ENCODE results near the gene GRAMD1B. TPM values are rescaled to one million over a fixed set of nuclear protein-coding genes. Genes with fewer than 3 reads are reported as not detected.
"Not testable (repeated sequence)": the region's sequence is repeated elsewhere in the genome, so short reads cannot be mapped to it uniquely, and the experiment has no call there.

The GRAMD1B gene
- total RNA-seq, 1 donor from 2014 or later: 15.0 TPM

DNA sequence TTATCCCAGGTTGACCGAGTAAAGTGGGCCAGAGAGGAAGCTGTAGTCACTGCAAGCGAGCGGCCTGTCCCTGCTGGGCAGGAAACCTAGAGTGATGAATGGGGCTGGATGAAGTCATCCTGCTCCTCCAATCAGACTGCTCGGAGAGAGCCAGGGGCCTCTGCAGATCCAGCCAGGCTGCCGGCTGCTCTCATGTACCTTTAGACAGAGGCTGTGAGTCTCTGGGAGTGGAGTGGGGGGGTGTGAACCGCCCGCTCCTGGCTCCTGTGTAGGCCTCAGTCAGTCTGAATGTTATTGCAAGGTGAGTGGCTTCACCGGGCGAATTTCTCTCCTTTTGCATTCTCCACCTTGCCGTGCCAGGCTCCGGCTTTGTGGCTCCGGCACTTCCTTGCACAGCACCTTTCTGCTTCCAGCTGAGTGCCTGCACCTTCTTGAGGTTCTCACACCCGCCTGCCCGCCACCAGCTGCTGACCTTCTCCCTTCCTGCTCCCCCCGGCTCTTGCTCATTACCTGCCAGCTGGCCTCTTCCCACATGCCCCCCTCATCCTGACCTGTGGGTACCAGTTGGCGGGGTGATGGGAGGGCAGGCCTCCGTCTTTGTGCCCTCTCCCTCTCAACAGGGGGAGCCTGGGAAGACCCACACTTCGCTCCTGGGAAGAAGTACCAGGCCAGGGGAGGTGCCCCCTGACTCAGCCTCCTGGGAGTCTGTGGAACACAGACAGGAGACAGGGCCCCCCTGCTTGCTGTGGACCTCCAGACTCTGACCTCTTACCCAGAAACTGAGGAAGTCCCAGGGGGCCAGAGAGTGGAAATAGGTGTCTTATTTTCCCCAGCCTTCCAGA lies 79.9 kb downstream of the GRAMD1B start:
- H3K4me1 Mint-ChIP-seq: peaks cover 10% of the 10 kb centered on the region
- ATAC-seq (ENCODE audit: low read depth) (no peak), DNase-seq (no peak)
- intact Hi-C loops (cut with micrococcal nuclease): no loop called here
- no peaks in the 10 kb centered on the region for H3K36me3 Mint-ChIP-seq (ENCODE audit: low read depth)
- ChIA-PET POLR2A (no interaction called here), CTCF (interaction anchor here (1.0 to 3.3 kb wide), 8 partner anchors 10 to 100 kb away, joined by 3 to 17 read pairs (median 4); no protein-coding TSS in a partner anchor)
- no peak overlapping the region for H3K4me3 Mint-ChIP-seq
- H3K27me3 Mint-ChIP-seq: no peaks in the 10 kb centered on the region
- TF ChIP-seq, protein P1, sequence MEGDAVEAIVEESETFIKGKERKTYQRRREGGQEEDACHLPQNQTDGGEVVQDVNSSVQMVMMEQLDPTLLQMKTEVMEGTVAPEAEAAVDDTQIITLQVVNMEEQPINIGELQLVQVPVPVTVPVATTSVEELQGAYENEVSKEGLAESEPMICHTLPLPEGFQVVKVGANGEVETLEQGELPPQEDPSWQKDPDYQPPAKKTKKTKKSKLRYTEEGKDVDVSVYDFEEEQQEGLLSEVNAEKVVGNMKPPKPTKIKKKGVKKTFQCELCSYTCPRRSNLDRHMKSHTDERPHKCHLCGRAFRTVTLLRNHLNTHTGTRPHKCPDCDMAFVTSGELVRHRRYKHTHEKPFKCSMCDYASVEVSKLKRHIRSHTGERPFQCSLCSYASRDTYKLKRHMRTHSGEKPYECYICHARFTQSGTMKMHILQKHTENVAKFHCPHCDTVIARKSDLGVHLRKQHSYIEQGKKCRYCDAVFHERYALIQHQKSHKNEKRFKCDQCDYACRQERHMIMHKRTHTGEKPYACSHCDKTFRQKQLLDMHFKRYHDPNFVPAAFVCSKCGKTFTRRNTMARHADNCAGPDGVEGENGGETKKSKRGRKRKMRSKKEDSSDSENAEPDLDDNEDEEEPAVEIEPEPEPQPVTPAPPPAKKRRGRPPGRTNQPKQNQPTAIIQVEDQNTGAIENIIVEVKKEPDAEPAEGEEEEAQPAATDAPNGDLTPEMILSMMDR (IDR thresholded peaks at IDR 0.05): no peak
- no peaks in the 10 kb centered on the region for H3K9me3 Mint-ChIP-seq
- H3K27ac Mint-ChIP-seq: no peak overlapping the region

DNA sequence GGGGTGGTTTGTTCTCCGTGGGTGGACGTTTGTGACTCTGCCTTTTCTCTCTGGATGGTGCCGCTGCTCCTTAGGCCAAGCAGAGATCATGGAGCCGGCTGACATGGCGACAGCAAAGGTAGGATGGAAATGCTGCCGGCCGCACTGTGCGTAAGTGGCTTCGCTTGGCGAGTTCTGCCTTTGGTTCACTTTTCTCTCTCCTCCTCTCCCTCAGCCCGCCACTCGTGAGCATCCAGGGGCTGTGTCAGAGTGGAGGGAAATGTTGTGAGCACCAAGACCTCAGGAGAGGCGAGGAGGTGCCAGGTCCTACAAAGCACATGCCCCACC lies 80.5 kb downstream of the GRAMD1B start:
- intact Hi-C loops (cut with micrococcal nuclease): no loop called here
- no peak overlapping the region for H3K27ac Mint-ChIP-seq
- H3K4me1 Mint-ChIP-seq: peaks cover 9% of the 10 kb centered on the region
- H3K27me3 Mint-ChIP-seq: no peaks in the 10 kb centered on the region
- no peak overlapping the region for H3K4me3 Mint-ChIP-seq
- H3K9me3 Mint-ChIP-seq: no peaks in the 10 kb centered on the region
- TF ChIP-seq, protein P1 (IDR thresholded peaks at IDR 0.05): no peak
- ChIA-PET POLR2A (no interaction called here), CTCF (interaction anchor here (1.2 to 3.3 kb wide), 5 partner anchors 9 to 100 kb away, joined by 3 to 17 read pairs (median 3); no protein-coding TSS in a partner anchor)
- H3K36me3 Mint-ChIP-seq (ENCODE audit: low read depth): no peaks in the 10 kb centered on the region
- ATAC-seq (ENCODE audit: low read depth) (no peak), DNase-seq (no peak)

DNA sequence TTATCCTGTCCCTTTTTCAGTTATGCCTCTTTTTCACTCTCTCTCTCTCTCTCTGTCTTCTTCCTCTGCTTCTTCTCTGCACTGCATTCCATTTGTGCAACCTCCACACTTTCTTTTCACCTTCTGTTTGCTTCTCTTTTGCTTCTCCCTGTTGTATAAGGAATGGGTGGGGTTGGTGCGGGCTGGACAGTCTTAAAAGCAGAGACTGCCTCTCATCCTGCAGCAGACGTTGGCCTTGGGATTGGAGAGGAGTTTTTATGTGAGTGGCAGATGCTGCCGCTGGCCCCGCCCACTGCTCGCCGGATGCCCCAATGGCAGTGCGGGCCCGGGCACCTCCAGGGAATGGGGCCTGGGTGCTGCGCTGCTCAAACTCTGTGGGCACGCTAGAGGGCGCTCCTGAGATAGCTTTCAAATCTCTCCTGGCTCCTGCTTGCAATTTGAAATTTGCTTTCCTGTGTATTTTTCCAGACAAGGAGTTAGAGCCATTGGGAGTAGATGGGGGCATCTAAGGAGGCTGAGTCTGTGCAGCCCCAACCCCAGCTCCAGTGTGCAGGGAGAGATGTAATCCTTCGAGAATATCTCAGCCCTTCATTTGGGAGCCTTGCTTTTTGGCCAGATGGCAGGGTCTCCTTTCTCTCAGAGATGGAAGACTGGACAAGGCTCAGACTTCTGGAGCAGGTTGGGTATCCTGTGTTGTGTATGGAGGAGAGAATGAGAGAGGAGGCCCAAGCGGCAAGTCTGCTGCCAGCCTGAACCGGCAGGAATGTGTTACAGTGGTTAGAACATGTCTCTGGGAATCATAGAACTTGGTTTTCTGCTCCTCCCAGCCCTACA lies 81.2 kb downstream of the GRAMD1B start:
- Mint-ChIP-seq H3K4me1 (peaks cover 6% of the 10 kb centered on the region), H3K27me3 (no peaks in the 10 kb centered on the region), H3K27ac (no peak overlapping the region), H3K4me3 (no peak overlapping the region), H3K9me3 (no peaks in the 10 kb centered on the region), H3K36me3 (ENCODE audit: low read depth) (no peaks in the 10 kb centered on the region)
- TF ChIP-seq, protein P1 (IDR thresholded peaks at IDR 0.05): peak; percentile 39
- ChIA-PET POLR2A (interaction anchor here (0.7 kb wide), 1 partner anchor 30 kb away, joined by 5 read pairs; no protein-coding TSS in a partner anchor), CTCF (interaction anchor here (0.5 to 3.3 kb wide), 8 partner anchors 8 to 197 kb away, joined by 3 to 17 read pairs (median 3); no protein-coding TSS in a partner anchor)
- ATAC-seq (ENCODE audit: low read depth) (peak; percentile 99), DNase-seq (peak; percentile 52)
- intact Hi-C loops (cut with micrococcal nuclease): loop anchor here (1.0 kb wide), 2 partner anchors 44 to 66 kb away; no protein-coding TSS in a partner anchor

DNA sequence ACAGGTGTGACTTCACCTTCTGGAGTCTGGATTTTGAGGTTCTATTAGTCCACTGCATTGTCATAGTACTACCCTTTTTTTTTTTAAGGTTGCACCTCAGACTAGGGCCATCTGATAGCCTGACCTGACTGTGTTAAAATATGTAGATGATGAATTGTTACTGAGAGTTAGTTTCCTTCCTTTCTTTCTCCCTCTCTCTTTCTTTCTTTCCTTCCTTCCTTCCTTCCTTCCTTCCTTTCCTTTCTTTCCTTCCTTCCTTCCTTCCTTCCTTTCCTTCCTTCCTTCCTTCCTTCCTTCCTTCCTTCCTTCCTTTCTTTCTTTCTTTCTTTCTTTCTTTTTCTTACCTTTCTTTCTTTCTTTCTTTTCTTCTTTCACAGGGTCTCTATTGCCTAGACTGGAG lies 83.2 kb downstream of the GRAMD1B start:
- not testable (repeated sequence) for H3K4me3 Mint-ChIP-seq

DNA sequence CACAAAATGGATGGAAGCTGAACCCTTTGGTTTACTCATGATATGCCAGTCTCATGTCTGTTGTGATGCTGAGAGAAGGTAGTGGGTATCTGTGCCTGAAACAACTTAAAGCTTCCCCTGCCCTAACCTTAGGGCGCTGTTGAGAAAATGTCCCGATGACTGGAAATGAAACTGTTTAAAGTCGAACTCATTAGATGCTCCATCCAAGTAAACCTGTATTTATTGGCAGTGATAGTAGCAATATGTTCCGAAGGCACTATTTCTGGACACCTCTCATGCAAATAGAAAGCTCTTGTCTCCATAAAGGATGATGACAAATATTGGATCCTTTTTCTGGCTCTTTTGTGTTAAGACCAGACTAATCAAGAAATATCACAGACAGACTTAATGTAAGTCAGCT lies 86.2 kb downstream of the GRAMD1B start:
- Mint-ChIP-seq H3K4me1 (peaks cover 27% of the 10 kb centered on the region), H3K9me3 (peaks cover 3% of the 10 kb centered on the region), H3K4me3 (no peak overlapping the region), H3K27me3 (no peaks in the 10 kb centered on the region), H3K36me3 (ENCODE audit: low read depth) (no peaks in the 10 kb centered on the region), H3K27ac (no peak overlapping the region)
- ChIA-PET POLR2A (no interaction called here), CTCF (interaction anchor here (0.7 to 2.0 kb wide), 3 partner anchors 12 to 109 kb away, joined by 3 to 5 read pairs (median 5); no protein-coding TSS in a partner anchor)
- ATAC-seq (ENCODE audit: low read depth): no peak
- TF ChIP-seq, protein P1 (IDR thresholded peaks at IDR 0.05): no peak
- DNase-seq: no peak
- intact Hi-C loops (cut with micrococcal nuclease): loop anchor here (5.0 kb wide), 1 partner anchor 34 kb away; no protein-coding TSS in a partner anchor

More for the DNA sequence above, 83.2 kb downstream of the GRAMD1B start:
- POLR2A ChIA-PET; H3K27ac Mint-ChIP-seq; DNase-seq; ATAC-seq (ENCODE audit: low read depth); H3K9me3 Mint-ChIP-seq; intact Hi-C loops (cut with micrococcal nuclease); H3K36me3 Mint-ChIP-seq (ENCODE audit: low read depth); H3K27me3 Mint-ChIP-seq: not testable (repeated sequence)
- CTCF ChIA-PET: interaction anchor here (0.7 to 3.3 kb wide), 6 partner anchors 10 to 179 kb away, joined by 3 to 17 read pairs (median 4); no protein-coding TSS in a partner anchor
- H3K4me1 Mint-ChIP-seq: peaks cover 27% of the 10 kb centered on the region

Measured in activated B cell treated with CpG ODN at 0.5 μM for 24 hours (primary cell).